GM23248 (cell line): Measurements from ENCODE around the gene SMAD4.

ENCODE experiments used
- EZH2 ChIP-seq: fragments of 200-600 bp; sonication (generic); IDR thresholded peaks from 2 replicates; pipeline ENCODE4 v1.6.1; 2018; ENCODE audit warnings: antibody characterized with exemption, mild to moderate bottlenecking; ENCODE audit not compliant: insufficient read depth, poor library complexity, severe bottlenecking
- EZH2phosphoT487 ChIP-seq: fragments of 200-600 bp; sonication (generic); IDR thresholded peaks from 2 replicates; pipeline ENCODE4 v1.6.1; 2018; ENCODE audit warnings: antibody characterized with exemption, moderate library complexity, mild to moderate bottlenecking, low read depth; ENCODE audit not compliant: insufficient read depth

- no peak for TF ChIP-seq EZH2
- no peak for TF ChIP-seq EZH2phosphoT487
These were observed 8.6 kb upstream of the SMAD4 start for GRCh38 chr18:51021226-51021965.
